NCI-H345 treated with DMSO at 0.1 percent for 48 hours (cell line): ENCODE data around the gene RGL1.

ENCODE experiments used
- DNase-seq: peaks from one replicate; lab custom pipeline; 2025; ENCODE audit not compliant: unreplicated experiment; lab: John Stamatoyannopoulos, UW

RGL1 gene

DNA sequence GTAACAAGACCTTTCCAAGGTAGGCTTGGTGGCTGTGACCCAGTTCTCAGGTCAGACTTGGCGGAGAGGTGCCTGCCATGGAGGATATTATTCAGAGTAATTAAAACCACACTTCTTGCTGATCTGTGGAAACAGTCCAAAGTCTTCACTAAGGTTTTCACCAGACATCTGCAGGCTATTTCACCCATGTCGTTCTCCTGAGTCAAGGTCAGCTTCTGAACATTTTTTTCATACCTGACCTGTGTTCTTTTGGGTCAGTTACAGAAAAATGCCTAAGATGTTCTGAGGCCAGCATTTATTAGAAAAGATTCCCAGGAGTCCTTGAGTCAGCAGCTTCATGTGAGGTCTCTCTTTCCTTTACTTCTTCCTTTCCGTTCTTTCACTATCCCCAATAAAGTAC, 54.9 kb downstream of the RGL1 start:
- DNase-seq, result no peak

DNA sequence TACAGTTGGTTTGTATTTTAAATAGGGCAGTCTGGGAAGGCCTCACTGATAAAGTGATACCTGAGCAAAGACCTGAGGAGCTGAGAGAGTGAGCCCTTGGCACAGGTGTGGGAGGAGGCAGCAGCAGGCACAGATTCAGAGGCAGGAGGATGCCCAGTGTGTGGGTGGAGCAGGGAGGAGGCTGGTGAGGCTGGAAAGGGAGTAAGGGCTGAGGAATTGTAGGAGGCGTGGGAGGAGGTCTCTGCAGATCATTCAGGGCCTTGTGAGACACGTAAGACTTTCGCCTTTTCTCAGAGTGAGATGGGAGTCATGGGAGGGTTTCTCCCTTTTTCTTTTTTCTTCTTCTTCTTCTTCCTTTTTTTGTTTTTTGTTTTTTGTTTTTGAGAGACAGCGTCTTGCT, 58.0 kb downstream of the RGL1 start:
- DNase-seq, result no peak

DNA sequence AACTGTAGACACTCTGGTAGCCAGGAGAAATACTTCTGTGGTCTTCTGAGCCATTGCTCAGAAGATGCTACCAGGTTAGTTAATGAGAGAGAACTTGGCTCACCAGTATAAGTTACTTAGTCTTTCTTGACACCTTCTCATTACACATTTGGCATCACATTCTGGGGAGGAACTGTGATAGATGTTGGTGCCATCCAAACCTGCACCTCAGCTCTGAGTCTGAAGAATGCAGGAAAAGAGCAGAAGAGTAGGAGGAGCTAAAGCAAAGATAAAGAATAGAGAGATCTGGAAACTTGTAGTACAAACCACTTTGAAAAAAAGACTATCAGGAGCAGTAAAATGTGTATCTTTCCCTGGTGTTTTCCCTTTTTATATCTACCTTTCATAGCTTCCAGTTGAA, 58.9 kb downstream of the RGL1 start:
- no peak for DNase-seq

DNA sequence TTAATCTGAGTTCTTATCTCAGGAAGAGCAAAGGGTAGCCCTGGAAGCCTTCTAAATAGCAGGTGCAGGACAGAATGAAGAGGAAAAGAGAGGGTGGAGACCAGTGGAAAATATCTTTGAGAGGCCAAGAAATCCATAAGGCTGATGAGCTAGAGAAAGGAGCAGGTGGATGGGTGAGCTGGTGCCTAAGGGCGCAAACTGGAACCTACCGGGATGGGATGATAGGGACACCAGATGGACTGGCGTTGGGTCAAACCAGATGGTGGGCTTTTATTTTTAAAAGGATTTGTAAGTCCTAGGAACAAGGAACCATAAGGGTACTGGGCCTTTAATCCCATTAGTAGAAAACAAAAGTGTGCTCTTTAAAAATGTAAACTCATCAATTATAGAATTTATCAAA, 59.7 kb downstream of the RGL1 start:
- DNase-seq, result no peak

DNA sequence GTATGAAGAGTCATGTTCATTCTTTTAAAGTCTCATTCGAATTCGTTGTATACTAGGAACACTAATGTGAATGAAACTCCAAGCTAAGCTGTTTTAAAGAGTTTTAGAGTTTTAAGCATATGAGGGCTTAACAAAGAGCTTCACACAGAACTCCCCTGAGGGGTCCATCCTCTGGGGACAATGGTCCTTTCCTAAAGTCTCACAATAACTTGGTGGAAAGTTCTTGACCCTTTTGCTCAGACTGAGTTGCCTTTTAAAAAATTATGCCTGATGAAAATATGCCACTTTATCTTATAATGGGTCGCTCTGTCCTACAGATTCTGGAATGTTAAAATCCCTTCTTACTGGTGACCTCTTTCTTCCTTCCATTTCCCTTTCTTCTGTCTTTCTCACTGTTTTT, 64.3 kb downstream of the RGL1 start:
- DNase-seq, result no peak

DNA sequence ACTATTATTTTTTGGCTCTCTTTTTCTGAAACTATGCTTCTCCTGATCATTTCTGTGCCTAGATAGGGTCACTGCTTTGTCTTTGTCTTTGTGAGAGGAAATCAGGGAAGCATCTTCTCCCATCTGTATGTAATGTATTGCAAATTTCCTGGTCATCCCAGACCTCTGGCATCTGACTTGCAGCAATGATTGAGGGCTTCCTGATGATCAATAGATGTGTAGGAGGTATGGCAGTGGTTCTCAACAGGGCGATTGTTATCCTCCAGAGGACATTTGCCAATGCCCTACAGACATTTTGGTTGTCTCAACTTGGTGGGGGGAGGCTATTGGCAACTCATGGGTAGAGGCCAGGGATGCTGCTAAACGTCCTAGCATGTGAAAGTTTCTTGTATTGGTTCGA, 64.7 kb downstream of the RGL1 start:
- no peak for DNase-seq

DNA sequence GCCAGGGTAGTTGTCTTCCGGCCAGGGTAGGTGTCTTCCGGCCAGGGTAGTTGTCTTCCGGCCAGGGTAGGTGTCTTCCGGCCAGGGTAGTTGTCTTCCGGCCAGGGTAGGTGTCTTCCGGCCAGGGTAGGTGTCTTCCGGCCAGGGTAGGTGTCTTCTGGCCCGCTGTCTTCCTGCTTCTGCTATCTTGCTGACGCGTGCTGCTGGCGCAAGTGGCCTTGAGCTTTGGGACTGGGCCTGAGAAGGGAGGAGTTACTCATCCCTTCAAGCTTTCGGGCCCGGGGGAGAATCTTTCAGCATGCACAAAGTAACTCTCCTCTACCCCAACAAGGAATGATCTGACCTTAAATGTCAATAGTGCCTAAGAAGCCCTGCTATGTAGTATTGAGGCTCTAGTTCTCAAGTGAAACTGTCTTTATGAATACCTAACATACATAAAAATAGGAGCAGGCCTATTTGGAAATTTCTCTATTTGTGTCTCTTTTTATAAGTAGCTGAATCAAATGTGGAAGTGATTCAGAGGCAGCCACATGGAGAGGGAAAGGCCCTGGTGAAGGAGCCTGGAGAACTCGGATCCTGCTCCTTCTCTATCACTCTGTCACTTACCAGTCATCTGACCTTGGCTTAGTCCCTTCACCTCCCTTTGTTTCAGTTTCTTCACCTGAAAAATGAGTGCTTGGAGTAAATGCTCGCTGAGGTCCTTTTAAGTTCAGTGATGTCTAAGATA, 65.6 kb downstream of the RGL1 start:
- DNase-seq, result no peak

DNA sequence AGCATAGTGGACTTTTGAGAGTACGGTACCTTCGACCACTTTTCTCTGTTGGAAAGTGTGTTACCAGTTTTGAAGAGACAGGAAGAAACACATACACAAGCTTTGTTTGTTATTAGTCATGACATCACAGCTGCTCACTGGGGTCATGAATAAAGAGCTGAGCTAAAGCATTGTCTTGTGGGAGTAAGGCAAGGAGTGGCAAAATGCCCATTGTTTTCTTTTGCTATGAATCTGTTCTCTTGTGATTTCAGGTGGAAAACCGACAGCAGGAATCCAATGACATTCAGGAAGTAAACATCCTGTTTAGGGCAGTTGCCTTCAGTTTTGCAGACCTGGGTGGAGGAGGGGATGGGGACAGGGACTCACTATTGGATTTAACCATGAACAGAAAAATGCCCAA, 66.2 kb downstream of the RGL1 start:
- peak; percentile 6 for DNase-seq

DNA sequence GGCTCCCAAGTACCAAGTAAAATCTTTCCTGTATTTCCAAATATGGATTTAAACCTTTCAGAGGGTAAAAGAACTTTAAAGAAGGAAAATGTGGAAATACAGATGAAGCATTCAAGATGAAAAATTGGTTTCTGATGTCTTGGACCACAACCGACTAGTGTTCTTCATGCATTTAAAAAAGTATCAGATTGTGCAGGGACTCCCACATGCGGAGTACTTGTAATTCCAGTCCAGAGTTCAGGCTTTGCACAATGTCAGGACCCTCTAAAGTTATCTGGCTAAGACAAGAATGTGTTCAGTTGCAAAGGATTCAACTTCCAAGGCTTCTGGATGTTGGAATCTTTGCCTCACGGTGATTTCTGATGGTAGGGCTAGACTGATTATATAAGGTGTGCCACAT, 66.7 kb downstream of the RGL1 start:
- DNase-seq, result no peak

DNA sequence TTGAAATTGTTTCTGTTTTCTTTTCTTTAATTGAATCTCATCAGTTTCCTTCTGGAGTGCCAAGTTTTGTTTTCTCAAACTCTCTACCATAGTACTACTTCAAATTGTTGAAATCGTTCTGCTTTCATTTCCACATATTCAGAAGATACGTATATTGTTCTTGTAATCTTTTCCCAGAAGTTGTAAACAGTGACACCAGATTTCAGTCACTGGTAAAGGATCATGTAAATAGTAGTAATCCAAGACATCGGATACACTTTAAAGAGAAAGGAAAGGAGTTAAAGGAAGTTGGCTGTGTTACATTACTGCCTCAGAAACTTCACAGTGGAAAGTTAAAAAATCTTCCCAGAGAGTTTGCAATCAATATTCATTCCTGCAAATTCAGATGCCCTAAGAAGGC, 67.5 kb downstream of the RGL1 start:
- DNase-seq, result no peak

DNA sequence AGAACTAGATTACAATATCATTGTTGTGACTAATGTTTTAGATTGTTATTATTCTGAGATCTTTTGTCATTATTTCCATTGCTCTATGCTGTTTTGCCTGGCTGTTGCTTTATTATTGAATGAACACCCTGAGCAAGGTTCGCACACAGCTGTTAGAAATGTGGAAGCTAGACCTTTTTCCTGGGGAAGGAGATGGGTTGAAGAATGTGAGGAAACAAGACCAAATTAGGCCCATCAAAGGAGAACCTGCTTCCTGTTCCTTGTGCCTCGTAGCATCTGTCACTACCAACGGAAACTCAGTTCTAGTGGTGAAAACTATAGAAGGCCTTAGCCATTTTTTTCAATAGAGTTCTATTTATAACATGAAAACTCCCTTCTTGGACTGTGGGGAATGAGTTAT, 68.7 kb downstream of the RGL1 start:
- DNase-seq, result no peak

DNA sequence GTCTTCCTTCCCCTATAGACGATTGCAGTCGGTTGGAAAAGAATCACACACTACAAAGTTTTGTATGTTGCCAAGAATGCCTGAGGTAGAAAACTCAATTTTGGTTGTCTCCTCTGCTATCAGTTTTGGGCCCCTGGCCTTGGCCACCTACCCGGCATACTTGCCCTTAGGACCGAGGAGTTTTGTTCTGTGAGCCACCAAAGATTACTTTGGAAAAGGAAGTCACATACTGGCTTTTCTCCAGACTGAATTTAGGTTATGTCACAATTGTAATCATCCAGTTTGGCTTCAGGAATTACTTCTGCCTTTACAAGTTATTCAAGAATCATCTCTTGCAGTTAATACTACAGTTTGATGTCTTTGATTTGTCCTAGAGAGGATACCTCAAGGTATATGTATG, 71.4 kb downstream of the RGL1 start:
- no peak for DNase-seq

DNA sequence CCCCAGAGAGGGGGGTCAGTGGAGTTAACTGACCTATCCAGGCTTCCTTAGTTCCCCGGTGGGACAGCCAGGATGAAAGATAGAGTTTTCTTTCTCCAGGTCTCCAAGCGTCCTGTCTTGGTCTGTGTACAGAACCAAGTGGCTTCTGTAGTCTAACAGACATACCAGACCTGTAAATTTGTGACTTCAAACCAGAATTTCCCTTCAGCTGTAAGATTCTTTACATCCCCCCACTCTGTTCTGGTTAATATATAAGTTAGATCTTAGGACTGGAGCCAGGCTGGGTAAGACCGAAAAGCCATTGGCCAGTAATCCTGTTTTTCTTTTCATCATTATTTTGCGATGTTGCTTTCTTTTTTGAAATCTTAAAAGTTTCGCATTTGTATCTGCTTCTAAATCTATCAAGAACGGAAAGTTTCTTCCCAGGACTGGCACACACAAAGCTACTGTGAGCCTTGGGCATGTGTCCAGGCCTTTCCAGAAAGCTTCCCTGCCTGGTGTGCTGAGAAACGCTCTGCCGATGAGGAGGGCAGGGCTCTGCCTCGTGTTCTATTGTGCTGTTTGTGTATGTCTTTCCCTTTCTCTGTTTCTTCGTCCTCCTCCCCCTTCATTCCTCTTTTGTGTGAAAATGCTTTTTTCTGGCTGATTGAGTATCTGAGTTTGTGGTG, 72.3 kb downstream of the RGL1 start:
- DNase-seq, result no peak

DNA sequence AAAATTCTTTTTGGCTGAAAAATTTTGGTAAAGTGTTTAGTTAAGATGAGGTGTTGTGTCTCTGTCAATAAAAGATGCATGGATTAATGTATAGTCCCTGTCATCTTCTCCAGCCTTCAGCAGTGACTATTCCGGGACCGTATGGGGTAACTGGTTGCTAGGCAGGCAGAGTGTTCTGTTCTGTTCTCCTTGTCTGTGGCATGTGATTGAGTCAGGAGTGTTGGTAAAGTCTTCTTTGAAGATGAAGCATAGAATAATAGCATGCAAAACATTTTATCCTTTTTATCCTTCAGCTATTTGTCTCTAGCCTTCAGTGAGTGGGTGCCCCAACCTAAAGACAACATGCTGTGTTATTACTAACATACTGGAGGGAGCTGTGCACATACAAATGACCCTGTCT, 74.6 kb downstream of the RGL1 start:
- no peak for DNase-seq

DNA sequence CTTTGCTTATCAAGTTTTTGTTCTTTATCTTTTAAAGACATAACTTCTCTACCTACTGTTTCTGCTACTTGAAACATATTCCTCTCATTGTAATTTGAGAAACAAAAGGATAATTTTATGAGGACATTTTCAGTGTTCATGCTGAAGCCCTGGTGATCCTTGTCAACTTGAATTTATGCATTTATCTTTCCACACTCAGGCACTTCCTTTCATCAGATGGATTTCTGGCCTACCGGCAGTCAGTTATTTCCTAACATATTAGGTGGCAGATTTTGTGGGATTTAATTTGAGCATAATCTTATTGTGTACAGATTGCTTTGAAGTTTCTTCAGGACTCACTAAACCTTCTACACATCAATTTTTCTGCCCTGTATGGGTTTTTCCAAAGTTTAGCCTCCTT, 75.0 kb downstream of the RGL1 start:
- no peak for DNase-seq

DNA sequence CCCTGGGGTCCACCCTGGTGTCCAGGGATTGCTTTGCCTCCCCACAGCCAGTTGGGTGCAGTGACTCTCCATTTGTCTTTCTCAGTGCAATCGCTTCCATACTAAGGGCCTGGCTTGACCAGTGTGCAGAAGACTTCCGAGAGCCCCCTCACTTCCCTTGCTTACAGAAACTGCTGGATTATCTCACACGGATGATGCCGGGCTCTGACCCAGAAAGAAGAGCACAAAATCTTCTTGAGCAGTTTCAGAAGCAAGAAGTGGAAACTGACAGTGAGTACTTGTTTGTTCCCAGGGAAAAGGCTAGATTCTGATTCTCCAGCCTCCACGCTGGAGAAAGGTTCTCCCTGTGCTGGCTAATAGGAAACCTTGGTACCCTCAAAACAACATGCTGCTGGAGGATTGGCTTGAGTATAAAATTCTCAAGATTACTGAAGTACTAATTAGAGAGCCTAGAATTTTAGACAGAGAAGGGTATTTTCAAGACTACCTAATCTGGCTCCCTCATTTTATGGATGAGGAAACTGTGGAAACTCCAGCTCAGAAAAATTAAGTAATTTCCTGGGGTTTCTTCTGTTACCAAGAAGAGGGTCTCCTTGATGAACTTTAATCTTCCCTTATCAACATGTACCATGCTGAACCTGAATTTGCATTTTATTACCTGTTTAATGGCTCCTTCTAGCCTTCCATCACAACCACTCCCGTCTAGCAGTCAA, 75.8 kb downstream of the RGL1 start:
- DNase-seq, result no peak

DNA sequence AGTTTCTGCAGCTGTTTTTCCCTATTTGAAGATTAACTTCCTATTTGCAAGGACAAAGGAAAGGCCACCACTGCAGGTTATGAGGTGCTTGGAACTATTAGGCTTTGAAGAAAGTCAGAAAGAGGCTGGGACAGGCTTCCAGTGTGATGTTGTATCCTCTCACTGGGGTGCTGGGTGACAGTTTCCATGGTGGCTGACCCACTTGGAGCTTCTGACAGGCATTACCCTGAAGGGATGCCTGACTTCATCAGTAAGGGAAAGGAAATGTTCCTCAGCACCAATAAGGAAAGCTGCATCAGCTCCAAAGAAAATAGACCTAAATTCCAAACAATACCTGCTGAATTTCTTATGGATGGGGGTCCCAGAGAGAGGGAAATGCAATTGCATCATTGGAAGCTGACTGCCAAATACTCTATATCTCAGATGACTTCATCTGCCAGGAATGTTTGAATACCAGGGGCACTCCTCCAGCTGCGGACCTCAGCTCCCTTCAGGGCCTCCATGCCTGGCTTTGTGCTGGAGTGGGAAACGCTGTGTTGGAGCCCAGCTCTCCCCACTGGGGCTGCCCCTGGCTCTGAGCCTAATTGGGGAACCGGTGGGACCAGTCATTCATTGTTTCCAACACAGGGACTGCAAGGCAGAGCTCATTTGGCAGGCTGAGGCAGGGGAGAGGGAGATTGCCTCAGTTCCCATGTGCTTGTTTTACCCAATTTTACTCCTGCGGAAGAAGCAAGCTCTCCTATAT, 76.6 kb downstream of the RGL1 start:
- peak; percentile 7 for DNase-seq

DNA sequence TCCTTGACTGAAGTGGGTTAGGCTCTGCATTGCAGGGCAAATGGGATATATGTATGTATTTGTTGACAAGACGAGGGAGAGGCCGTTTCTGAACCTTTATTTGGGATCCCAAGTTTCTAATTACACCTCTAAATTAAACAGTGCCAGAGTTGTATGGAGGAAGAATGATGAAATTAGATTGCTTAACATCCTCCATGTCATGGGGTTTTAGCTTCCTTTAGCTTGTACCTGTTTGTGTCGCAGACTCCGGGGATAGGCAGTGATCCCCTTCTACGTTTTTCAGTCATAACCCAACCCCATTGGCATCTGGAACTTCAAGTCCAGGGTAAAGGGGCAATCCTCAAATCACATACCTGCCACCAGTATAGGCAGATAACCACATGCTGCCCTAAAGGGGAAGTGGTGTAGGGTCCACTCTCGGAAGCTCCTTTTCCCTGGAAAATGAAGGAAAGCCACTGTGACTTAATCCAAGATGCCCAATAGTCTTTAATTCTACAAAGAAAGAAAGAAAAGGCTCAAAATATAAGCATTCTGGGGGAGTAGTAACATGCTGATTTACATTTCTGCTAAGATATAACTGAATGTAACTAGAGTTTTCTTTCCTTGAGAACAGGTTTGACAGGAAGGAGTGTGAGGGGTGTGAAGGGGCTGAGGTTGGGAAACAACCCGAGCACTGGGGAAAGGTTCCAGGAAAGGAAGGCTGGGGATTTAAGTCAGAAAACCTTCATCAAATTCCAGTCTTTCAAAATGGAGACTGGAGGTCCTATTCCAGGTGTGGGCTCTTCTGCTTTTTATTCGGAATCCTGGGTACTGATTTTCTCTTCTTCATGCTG, 77.6 kb downstream of the RGL1 start:
- DNase-seq, result no peak

DNA sequence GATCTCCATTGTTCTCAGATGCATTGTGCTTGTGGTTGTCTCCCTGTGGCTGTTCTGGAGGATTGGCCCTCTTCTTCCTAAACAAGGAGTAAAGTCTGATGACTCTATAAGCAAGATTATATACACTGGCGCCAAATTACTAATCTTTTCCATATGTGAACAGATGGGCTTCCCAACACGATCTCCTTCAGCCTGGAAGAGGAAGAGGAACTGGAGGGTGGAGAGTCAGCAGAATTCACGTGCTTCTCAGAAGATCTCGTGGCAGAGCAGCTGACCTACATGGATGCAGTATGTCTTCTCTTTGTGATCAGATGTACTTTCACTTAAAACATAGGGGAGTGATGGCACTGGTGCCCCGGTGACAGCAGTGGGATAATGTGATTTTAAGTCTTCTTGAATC, 78.7 kb downstream of the RGL1 start:
- DNase-seq, result no peak

DNA sequence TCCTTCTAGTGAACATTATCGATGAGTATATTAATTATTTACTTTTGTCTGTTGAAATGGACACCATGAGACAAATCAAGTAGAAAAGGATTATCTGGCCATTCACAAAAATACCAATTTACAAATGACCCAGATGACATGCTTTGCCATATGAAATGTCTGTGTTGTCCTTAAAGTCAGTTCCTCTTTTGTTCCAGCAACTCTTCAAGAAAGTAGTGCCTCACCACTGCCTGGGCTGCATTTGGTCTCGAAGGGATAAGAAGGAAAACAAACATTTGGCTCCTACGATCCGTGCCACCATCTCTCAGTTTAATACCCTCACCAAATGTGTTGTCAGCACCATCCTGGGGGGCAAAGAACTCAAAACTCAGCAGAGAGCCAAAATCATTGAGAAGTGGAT, 79.6 kb downstream of the RGL1 start:
- no peak for DNase-seq
